HG02938 (cell line): ENCODE measurements around the gene DPH5.
"Not testable (repeated sequence)": the region's sequence is repeated elsewhere in the genome, so short reads cannot be mapped to it uniquely, and the experiment has no call there.

ENCODE experiments used
- ATAC-seq: cut with Tn5 transposase; IDR thresholded peaks from one replicate; pipeline ENCODE4 v1.9.1; 2021; ENCODE audit warnings: mild to moderate bottlenecking, moderate library complexity; ENCODE audit not compliant: unreplicated experiment

The DPH5 gene

DNA sequence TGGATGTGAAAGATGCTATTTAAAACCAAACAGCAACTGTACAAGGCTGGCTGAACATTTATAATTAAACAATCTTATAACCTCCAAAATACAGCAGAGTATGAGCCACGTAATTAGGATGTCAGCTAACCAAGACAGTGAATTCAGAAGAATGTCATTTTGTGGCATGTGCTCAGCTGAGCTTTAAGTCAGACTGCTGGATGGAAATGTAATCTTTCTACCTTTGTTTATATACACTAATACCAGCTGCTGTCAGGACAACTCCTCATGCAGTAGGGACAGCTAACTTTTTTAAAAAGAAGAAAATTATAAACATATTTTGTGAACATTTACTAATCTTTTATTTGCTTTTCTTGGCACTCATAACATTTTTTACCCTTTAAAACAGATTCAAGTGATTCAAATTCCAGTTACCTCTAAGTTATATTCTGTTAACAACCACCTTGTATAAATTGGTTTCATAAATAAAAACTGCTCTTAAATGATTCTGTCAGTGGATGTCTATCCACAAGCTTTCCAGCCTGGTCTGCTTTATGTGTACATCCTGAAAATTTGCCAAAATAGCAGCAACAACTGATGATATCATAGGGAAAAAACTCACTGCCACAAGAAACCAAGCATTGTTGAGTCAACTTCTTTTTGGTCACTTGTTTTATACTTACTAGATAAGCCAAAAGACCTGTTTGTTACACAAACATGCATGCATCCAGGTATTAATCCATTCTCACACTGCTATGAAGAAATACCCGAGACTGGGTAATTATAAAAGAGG lies 36.1 kb downstream of the DPH5 start:
- no peak for ATAC-seq

GRCh38 chr1:100988121-100988520 lies 37.5 kb downstream of the DPH5 start:
- ATAC-seq = no peak

DNA sequence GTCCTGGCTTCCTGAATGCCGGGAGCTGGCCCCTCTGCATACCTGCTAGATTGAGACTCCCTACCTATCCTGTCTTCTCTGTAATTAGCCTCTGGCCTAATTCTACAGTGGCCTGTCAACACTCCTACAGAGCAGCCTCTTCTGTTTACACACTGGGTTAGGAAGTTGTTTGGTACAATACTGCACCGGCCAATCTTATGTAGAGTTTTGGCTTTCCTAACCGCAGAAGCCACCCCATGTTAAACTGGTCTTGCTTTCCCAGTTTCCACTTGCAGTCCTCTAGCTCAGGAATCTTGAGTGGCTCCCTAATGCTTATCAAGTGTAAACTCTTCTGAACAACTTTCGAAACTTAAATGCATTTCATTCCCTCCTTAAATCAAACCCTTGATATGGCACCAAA lies 42.8 kb downstream of the DPH5 start:
- ATAC-seq = no peak

DNA sequence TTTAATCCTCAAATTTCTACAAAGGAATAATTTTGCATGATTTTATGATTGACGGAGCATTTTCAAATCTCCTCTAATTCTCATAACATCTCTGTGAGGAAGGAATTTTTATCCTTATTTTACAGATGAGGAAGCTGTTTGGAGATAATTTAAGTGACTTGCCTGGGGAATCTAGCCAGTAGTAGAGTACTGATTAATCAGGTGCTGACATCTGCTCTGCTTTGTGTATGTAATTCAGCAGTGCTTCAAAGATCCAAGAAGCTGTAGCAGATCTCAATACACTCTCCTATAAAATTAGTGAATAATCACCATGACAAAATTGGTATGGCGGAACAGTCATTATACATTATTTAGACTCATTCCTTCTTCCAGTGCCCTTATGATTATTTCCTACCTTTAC lies 46.0 kb downstream of the DPH5 start:
- no peak for ATAC-seq

GRCh38 chr1:100976936-100977335 lies 48.6 kb downstream of the DPH5 start:
- no peak for ATAC-seq

DNA sequence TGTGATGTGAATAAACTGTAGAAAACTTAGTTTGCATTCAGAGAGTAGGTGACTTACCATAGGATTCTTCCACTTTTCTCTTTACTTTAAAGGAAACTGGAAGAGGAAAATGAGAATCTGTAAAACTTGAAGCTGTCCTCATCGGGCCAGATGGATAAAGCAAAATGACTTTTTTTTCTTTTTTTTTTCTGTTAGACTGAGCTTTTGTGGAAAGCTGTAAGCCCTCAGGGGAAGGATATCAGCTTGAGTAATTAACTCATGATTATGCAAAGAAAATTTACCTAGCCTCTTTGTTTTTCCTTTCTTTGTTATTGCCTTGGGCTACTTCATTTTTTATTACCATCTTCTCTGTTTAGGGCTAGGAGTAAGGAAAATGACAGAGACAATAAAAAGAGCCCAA lies 53.4 kb downstream of the DPH5 start:
- ATAC-seq = no peak

DNA sequence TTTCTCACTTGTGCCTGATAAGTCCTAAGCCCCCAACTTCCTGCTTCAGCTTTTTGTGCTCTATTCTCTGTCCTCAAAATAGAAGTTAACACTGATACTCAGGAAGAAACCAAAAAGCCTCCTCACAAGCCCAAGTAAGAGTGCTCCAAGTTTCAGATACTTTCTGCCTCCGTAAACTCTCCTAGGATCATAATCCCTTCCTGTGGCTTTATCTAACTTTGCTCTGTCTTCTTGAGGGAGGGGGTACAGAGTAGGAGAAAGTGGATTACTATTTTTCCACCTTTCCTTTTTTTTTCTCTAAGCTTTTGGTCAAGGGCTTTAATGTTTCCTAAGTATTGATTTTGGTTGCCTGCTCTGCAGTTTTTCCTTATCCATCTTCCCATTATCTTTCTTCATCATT lies 54.6 kb downstream of the DPH5 start:
- no peak for ATAC-seq

GRCh38 chr1:100969327-100969726 lies 56.3 kb downstream of the DPH5 start:
- ATAC-seq = no peak

- ATAC-seq = no peak
Observed at GRCh38 chr1:100968621-100969020, 57.0 kb downstream of the DPH5 start.

DNA sequence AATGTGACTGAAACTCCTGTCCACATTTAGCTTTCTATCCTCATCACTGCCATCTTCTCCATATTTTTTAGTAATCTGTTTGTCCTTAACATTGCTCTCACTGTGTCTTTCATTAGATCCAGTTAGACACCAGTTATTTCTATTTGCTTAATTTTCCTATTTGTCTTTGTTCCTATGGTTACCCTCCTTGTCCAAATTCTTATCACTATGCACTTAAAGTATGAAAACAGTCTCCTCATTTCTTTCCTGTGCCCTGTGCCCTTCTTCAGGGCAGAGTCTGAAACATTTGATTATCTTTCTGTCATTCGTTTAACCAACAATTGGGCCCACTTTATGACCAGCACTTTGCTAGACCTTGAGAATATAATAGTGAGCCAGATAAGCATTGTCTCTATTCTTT lies 65.5 kb downstream of the DPH5 start:
- no peak for ATAC-seq

DNA sequence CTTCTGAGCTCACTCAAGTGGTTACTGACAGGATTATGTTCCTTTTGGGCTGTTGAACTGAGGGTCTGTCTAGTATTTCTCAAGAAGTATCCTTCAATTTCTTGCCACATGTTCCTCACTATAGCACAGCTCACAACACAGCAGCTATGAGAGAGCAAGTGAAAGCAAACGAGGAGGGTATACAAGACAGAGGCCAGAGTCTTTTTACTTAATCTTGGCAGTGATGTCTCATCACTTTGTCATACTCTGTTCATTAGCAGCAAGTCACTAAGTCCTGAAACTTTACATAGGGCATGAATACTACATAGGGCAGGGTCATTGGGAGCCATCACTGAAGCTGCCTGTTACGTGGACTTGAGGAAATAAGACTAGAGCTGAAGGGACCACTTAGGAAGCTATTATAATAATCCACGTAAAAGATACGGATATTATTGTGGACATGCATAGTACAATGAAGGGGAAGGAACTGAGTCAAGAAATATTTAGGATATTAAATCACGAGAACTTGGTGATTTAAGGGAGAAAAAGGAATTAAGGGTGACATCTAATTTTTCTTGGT lies 66.0 kb downstream of the DPH5 start:
- ATAC-seq = no peak

- no peak for ATAC-seq
Observed at GRCh38 chr1:100955322-100955721, 70.3 kb downstream of the DPH5 start.

DNA sequence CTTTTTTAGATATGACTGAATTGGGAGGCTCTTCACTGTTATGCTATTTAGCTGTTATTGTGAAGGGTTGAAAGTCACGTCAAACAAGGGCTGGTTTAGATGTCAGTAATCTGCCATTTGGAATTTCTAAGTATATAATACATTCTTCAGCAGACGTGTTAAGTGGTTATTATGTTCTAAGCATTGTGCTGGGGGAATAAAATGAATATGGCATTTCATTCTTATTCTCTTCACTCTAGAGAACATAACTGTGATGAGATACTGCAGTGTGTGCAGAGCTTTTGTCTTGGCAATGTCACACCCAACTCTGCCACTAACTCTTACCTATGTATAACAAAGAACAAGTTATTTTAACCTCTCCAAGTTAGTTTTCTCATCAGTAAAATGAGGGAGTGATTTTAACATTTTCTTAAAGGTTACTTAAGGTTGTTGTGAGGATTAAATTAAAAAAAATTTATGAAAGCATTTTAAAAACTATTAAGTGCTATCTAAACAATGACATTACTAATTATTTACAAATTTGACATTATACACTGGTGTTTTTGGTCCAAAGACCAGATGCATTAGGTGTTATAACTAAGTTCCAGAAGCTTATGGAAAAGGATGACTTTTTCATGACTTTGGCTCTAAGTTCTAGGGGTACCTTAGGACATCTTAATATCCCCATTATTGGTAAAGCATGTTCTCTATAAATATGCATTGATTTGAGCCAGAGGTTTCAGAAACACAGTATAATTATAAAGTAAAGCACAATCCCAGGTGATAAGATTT lies 71.4 kb downstream of the DPH5 start:
- ATAC-seq = no peak

GRCh38 chr1:100952970-100953369 lies 72.6 kb downstream of the DPH5 start:
- ATAC-seq = not testable (repeated sequence)

- no peak for ATAC-seq
Observed at GRCh38 chr1:100952104-100952745, 73.4 kb downstream of the DPH5 start.

DNA sequence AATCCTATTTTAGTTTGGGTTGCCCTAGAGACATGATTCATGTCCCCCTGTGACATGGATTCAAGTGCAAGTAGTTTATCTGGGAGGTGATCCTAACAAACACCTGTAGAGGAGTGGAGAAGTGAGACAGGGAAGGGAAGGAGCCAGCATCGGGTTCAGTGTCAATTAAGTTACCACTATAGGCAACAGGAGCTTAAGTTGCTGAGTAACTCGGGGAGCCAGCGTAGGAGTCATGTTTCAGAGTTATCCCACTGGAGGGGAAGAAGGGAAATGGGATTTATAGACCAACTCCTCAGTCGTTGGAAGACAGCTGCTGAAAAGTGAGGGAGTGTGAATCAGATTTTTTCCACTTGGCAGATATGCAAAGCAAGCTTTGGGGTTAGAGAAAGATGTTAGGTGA lies 74.8 kb downstream of the DPH5 start:
- no peak for ATAC-seq

DNA sequence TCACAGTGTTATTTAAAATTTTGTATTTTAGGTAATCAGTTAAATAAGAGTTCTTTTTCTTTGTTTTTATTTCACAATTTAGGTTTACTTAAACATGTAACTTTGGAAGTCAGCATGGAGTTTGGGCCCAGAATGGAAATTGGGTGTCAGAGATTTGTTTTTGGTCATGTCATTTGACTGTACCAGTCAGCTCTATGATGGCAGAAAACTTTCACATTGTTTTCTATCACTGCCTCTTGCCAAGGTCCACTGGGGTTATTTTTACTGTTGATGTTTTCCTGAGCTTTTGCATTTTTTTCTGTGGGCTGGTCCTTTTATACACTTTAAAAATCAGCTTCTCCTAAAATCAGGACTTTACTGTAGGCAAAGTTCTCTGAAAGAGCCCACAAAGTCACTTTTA lies 75.2 kb downstream of the DPH5 start:
- no peak for ATAC-seq

GRCh38 chr1:100949515-100950158 lies 75.9 kb downstream of the DPH5 start:
- ATAC-seq = peak; percentile 87

GRCh38 chr1:100948721-100949405 lies 76.7 kb downstream of the DPH5 start:
- not testable (repeated sequence) for ATAC-seq

- ATAC-seq = not testable (repeated sequence)
Observed at GRCh38 chr1:100947816-100948215, 77.8 kb downstream of the DPH5 start.
